GM12892 (cell line): ENCODE results near the gene EPHB1.

Experiments used
- POLR2A ChIP-seq: IDR thresholded peaks from 2 replicates; pipeline ENCODE4 v1.6.1; 2011; ENCODE audit warnings: low read depth, low read length, control low read depth
- POLR2AphosphoS5 ChIP-seq: IDR thresholded peaks from 2 replicates; pipeline ENCODE4 v1.6.1; 2011; ENCODE audit warnings: low read depth, low read length, control low read depth

DNA sequence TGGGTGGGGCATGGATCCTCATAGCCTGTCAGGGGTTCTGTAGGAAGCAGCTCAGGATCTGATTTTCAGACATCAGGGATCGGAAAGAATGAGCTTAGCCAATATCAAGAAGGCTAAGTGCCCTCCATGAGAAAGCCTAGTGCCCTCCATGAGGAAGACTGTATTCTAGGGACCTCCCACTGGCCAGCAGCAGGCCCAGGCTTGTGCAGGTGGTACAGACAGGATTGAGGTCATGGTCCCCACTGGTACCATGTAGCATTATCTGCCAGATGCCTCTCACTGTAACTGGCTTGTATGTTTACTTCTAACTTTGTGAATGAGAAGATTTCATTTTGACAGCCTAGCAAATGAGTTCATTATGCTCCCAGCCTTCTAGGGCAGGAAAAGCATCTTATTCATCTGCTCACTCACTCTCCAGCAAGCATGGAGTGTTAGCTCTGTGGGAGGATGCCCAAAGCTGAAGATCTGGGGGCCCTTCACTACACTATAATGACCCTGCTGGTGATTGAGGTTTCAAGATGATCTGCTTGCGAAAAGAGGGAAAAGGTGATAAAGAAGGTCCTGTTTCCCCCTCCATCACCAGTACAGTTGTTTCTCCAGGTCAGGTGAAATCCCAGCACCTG, 7.5 kb downstream of the EPHB1 start:
- no peak for TF ChIP-seq POLR2A
- TF ChIP-seq POLR2AphosphoS5 = no peak
